Mesenchymal stem cell (in vitro differentiated cells and primary cell): ENCODE measurements around the gene ADAP1.
A peak's percentile ranks its signal among the peaks of the same experiment; 100 is the strongest.

Source experiments
- DNase-seq: peaks from one replicate; pipeline ENCODE4 v3.0.0-alpha.2; 2013
- H2AFZ ChIP-seq: one replicate; pipeline ENCODE4 v1.6.1; 2013; ENCODE audit warnings: low read depth, mild to moderate bottlenecking, control low read depth, inconsistent platforms, low read length, moderate library complexity
- H2AK5ac ChIP-seq: 2 replicates; pipeline ENCODE4 v1.6.1; 2013; ENCODE audit warnings: low read length, moderate library complexity, mild to moderate bottlenecking, inconsistent platforms; ENCODE audit not compliant: severe bottlenecking
- H2BK120ac ChIP-seq: one replicate; pipeline ENCODE4 v1.6.1; 2013; ENCODE audit warnings: low read depth, mild to moderate bottlenecking, inconsistent platforms, low read length, moderate library complexity
- H2BK12ac ChIP-seq, 2 experiments: one replicate each; pipeline ENCODE4 v1.6.1; 2013; ENCODE audit warnings: inconsistent platforms in 2 of 2, low read length in 2 of 2, mild to moderate bottlenecking in 2 of 2, moderate library complexity in 2 of 2, control low read depth in 1 of 2
- H2BK15ac ChIP-seq: one replicate; pipeline ENCODE4 v1.6.1; 2013; ENCODE audit warnings: mild to moderate bottlenecking, low read depth, inconsistent platforms; ENCODE audit not compliant: poor library complexity, severe bottlenecking
- H2BK5ac ChIP-seq: 2 replicates; pipeline ENCODE4 v1.6.1; 2013; ENCODE audit warnings: low read depth, mild to moderate bottlenecking, low read length, control low read depth, inconsistent platforms; ENCODE audit not compliant: poor library complexity, severe bottlenecking
- H3K14ac ChIP-seq, 2 experiments: one replicate each; pipeline ENCODE4 v1.6.1; 2013; ENCODE audit warnings: inconsistent platforms in 2 of 2, low read length in 2 of 2, control low read depth in 1 of 2, mild to moderate bottlenecking in 1 of 2, moderate library complexity in 1 of 2
- H3K18ac ChIP-seq, 2 experiments: one replicate each; pipeline ENCODE4 v1.6.1; 2013; ENCODE audit warnings: inconsistent platforms in 2 of 2, low read length in 2 of 2, control low read depth in 1 of 2, low read depth in 1 of 2, mild to moderate bottlenecking in 1 of 2
- H3K23ac ChIP-seq, 2 experiments: one replicate each; pipeline ENCODE4 v1.6.1; 2013; ENCODE audit warnings: inconsistent platforms in 2 of 2, low read length in 2 of 2, mild to moderate bottlenecking in 2 of 2, moderate library complexity in 2 of 2, control low read depth in 1 of 2
- H3K27ac ChIP-seq: 2 replicates; pipeline ENCODE4 v1.5.1; 2013; ENCODE audit warnings: mild to moderate bottlenecking, moderate library complexity, low read length, control low read depth, inconsistent platforms; ENCODE audit not compliant: poor library complexity, severe bottlenecking
- H3K27me3 ChIP-seq, 2 experiments: 2 replicates each; pipeline versions ENCODE4 v1.6.1 to v1.7.0; 2013; ENCODE audit warnings: low read length in 2 of 2, mild to moderate bottlenecking in 2 of 2, moderate library complexity in 2 of 2, control low read depth in 1 of 2, inconsistent platforms in 1 of 2; ENCODE audit not compliant: control insufficient read depth in 1 of 2, insufficient read depth in 1 of 2
- H3K36me3 ChIP-seq, 2 experiments: 2 replicates each; pipeline versions ENCODE4 v1.6.1 to v1.7.0; 2013; ENCODE audit warnings: low read length in 2 of 2, control low read depth in 1 of 2, inconsistent platforms in 1 of 2, low read depth in 1 of 2, mild to moderate bottlenecking in 1 of 2; ENCODE audit not compliant: insufficient read depth in 2 of 2, control insufficient read depth in 1 of 2
- H3K4ac ChIP-seq, 2 experiments: one replicate each; pipeline ENCODE4 v1.6.1; 2013; ENCODE audit warnings: inconsistent platforms in 2 of 2, low read length in 2 of 2, mild to moderate bottlenecking in 2 of 2, moderate library complexity in 2 of 2, control low read depth in 1 of 2, low read depth in 1 of 2
- H3K4me1 ChIP-seq: 2 replicates; pipeline ENCODE4 v1.6.1; 2013; ENCODE audit warnings: low read depth, low read length, control low read depth; ENCODE audit not compliant: control insufficient read depth, insufficient read depth
- H3K4me2 ChIP-seq: 2 replicates; pipeline ENCODE4 v1.6.1; 2013; ENCODE audit warnings: low read length, mild to moderate bottlenecking, inconsistent platforms; ENCODE audit not compliant: poor library complexity, severe bottlenecking
- H3K4me3 ChIP-seq, 2 experiments: 2 replicates each; pipeline versions ENCODE4 v1.5.1 to v1.7.0; 2013; ENCODE audit warnings: low read length in 2 of 2, mild to moderate bottlenecking in 2 of 2, control low read depth in 1 of 2, low read depth in 1 of 2; ENCODE audit not compliant: insufficient read depth in 1 of 2
- H3K79me1 ChIP-seq: replicated peaks from 2 replicates; pipeline ENCODE4 v1.6.1; 2013; ENCODE audit warnings: mild to moderate bottlenecking, control low read depth, low read length, inconsistent platforms; ENCODE audit not compliant: poor library complexity, severe bottlenecking
- H3K9ac ChIP-seq: 2 replicates; pipeline ENCODE4 v1.7.0; 2013; ENCODE audit warnings: mild to moderate bottlenecking, low read length, moderate library complexity
- H3K9me3 ChIP-seq: 2 replicates; pipeline ENCODE4 v1.7.0; 2013; ENCODE audit warnings: mild to moderate bottlenecking, low read length; ENCODE audit not compliant: control insufficient read depth
- H4K8ac ChIP-seq: one replicate; pipeline ENCODE4 v1.6.1; 2013; ENCODE audit warnings: inconsistent platforms, mild to moderate bottlenecking, low read length, moderate library complexity
- H4K91ac ChIP-seq: one replicate; pipeline ENCODE4 v1.6.1; 2013; ENCODE audit warnings: mild to moderate bottlenecking, low read length, inconsistent platforms
- WGBS: methylation state at CpG from one replicate; pipeline ENCODE4 v1.1.7; 2013; ENCODE audit warnings: mixed read lengths; 5-methylcytosine and 5-hydroxymethylcytosine counted together

Gene ADAP1

GRCh38 chr7:990352-990932 is 36.0 kb upstream of the ADAP1 start:
- Histone ChIP-seq H3K4me2 (no peak overlapping the region), H3K4me3 (no peak overlapping the region), H2BK15ac (no peak overlapping the region), H2BK12ac (no peak overlapping the region), H3K4me1 (peaks cover 45% of the 10 kb centered on the region), H2BK5ac (no peak overlapping the region), H4K91ac (no peak overlapping the region), H2BK120ac (no peak overlapping the region), H3K18ac (no peak overlapping the region), H3K23ac (no peak overlapping the region), H2AFZ (no peak overlapping the region), H3K36me3 (peaks cover 0 to 10% of the 10 kb centered on the region in 2 experiments), H4K8ac (no peak overlapping the region), H3K79me1 (no peaks in the 10 kb centered on the region), H3K27ac (no peak overlapping the region), H3K9ac (no peak overlapping the region), H3K14ac (peak overlapping the region in 1 of 2 experiments; percentile 46), H3K27me3 (peaks cover 0 to 41% of the 10 kb centered on the region in 2 experiments), H3K4ac (no peak overlapping the region), H2AK5ac (no peak overlapping the region), H3K9me3 (no peaks in the 10 kb centered on the region)
- DNase-seq = no peak
- 90% methylated on average over 31 of the region's 36 CpGs for WGBS

DNA sequence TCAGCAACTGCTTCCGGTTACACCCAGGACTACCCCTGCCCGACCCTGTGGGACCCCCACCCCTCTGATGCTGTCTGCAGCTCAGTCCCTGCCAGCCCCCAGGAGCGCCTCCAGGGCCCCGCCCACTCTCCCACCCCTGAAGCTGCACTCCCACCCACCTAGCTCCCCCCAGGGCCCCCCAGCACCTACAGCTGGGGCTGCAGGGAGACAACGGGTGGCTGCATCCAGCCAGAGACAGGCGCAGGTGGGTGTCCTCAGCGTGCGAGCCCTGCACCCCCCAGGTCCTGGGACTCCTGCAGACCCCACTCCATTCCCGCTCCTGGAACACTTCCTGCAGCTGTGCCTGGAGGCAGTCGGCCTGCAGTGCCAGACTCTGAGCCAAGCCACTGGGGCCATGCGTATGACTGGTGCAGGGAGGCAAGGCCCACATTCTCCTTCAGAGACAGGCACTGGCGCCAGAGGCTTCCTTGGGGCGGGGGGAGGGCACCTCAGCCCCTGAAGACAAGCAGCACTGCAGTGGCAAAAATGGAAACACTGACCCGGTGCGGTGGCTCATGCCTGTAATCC is 34.6 kb upstream of the ADAP1 start:
- no peak overlapping the region for H2BK5ac ChIP-seq
- no peak overlapping the region for H2BK15ac ChIP-seq
- no peak overlapping the region for H3K27ac ChIP-seq
- peaks cover 50% of the 10 kb centered on the region for H3K4me1 ChIP-seq
- no peak overlapping the region for H2BK12ac ChIP-seq
- WGBS = 78% methylated on average over 15 of the region's 15 CpGs
- H2AK5ac ChIP-seq = no peak overlapping the region
- H2BK120ac ChIP-seq = peak overlapping the region; percentile 54
- H3K36me3 ChIP-seq = no peaks in the 10 kb centered on the region
- H3K9ac ChIP-seq = no peak overlapping the region
- DNase-seq = no peak
- no peak overlapping the region for H3K14ac ChIP-seq
- no peaks in the 10 kb centered on the region for H3K9me3 ChIP-seq
- no peak overlapping the region for H3K23ac ChIP-seq
- H3K27me3 ChIP-seq = peaks cover 0 to 55% of the 10 kb centered on the region in 2 experiments
- peak overlapping the region in 1 of 2 experiments; percentile 20 for H3K4me3 ChIP-seq
- no peak overlapping the region for H2AFZ ChIP-seq
- peak overlapping the region; percentile 52 for H4K91ac ChIP-seq
- peak overlapping the region; percentile 56 for H3K4me2 ChIP-seq
- no peaks in the 10 kb centered on the region for H3K79me1 ChIP-seq
- no peak overlapping the region for H3K4ac ChIP-seq
- H4K8ac ChIP-seq = no peak overlapping the region
- no peak overlapping the region for H3K18ac ChIP-seq

DNA sequence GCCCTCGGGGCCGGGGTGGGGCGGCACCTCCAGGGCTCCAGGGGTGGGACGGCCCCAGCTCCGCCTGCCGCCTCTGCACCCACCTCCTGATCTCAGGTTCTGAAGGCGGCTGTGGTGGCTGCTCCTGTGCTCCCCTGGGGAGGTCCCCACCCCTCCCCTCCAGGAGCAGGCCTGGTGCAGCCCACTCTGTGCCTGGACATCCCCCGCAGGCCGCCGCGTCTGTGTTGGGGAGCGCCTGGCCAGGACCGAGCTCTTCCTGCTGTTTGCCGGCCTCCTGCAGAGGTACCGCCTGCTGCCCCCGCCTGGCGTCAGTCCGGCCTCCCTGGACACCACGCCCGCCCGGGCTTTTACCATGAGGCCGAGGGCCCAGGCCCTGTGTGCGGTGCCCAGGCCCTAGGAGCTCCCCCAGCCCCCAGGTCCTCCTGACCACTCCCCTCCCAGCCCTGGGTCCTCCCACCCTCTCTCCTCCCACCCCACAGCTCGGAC is 34.0 kb upstream of the ADAP1 start:
- Histone ChIP-seq H2BK12ac (no peak overlapping the region), H2BK5ac (no peak overlapping the region), H3K79me1 (no peaks in the 10 kb centered on the region), H3K18ac (peak overlapping the region in 1 of 2 experiments; percentile 23), H3K14ac (peak overlapping the region in 1 of 2 experiments; percentile 26), H2AK5ac (no peak overlapping the region), H2AFZ (peak overlapping the region; percentile 5), H2BK15ac (peak overlapping the region; percentile 33), H3K9me3 (no peaks in the 10 kb centered on the region), H3K4ac (peak overlapping the region in 1 of 2 experiments; percentile 16), H2BK120ac (peak overlapping the region; percentile 54), H3K4me2 (peak overlapping the region; percentile 56), H3K36me3 (no peaks in the 10 kb centered on the region), H4K91ac (peak overlapping the region; percentile 28), H4K8ac (peak overlapping the region; percentile 79), H3K9ac (no peak overlapping the region), H3K27ac (no peak overlapping the region), H3K27me3 (peaks cover 0 to 61% of the 10 kb centered on the region in 2 experiments), H3K4me1 (peaks cover 46% of the 10 kb centered on the region), H3K23ac (no peak overlapping the region), H3K4me3 (peak overlapping the region in 1 of 2 experiments; percentile 23)
- no peak for DNase-seq
- WGBS = 32% methylated on average over 22 of the region's 24 CpGs

- H3K36me3 ChIP-seq = no peaks in the 10 kb centered on the region
- H3K4ac ChIP-seq = no peak overlapping the region
- H3K79me1 ChIP-seq = no peaks in the 10 kb centered on the region
- peak overlapping the region; percentile 86 for H2AK5ac ChIP-seq
- no peak overlapping the region for H2BK120ac ChIP-seq
- H2BK12ac ChIP-seq = no peak overlapping the region
- no peak overlapping the region for H3K14ac ChIP-seq
- no peak overlapping the region for H2BK15ac ChIP-seq
- no peak overlapping the region for H2BK5ac ChIP-seq
- no peak for DNase-seq
- peak overlapping the region; percentile 79 for H4K8ac ChIP-seq
- peak overlapping the region; percentile 56 for H3K4me2 ChIP-seq
- WGBS = 76% methylated on average over 6 of the region's 6 CpGs
- no peak overlapping the region for H3K18ac ChIP-seq
- peaks cover 0 to 66% of the 10 kb centered on the region in 2 experiments for H3K27me3 ChIP-seq
- H3K23ac ChIP-seq = no peak overlapping the region
- H3K4me3 ChIP-seq = no peak overlapping the region
- peak overlapping the region; percentile 28 for H4K91ac ChIP-seq
- no peak overlapping the region for H2AFZ ChIP-seq
- no peak overlapping the region for H3K9ac ChIP-seq
- peaks cover 48% of the 10 kb centered on the region for H3K4me1 ChIP-seq
- H3K27ac ChIP-seq = no peak overlapping the region
- no peaks in the 10 kb centered on the region for H3K9me3 ChIP-seq
Observed at GRCh38 chr7:987909-988308, 33.4 kb upstream of the ADAP1 start.
